OCI-LY1 (cell line): ENCODE measurements around the gene ACTR5.

Experiments
- H2AFZ ChIP-seq: fragments of 200-600 bp; sonication (generic), shearing (Covaris generic); 2 replicates; pipeline ENCODE4 v1.6.0; 2014; ENCODE audit warnings: antibody characterized with exemption, mild to moderate bottlenecking, low read length
- H3F3A ChIP-seq: fragments of 200-600 bp; sonication (generic), shearing (Covaris generic); 2 replicates; pipeline ENCODE4 v1.6.0; 2014; ENCODE audit warnings: mild to moderate bottlenecking, antibody characterized with exemption, low read length, moderate library complexity; ENCODE audit not compliant: insufficient read depth
- H3K27ac ChIP-seq: fragments of 200-600 bp; sonication (generic); 2 replicates; pipeline ENCODE4 v1.5.1; 2014; ENCODE audit warnings: low read length, mixed run types, mild to moderate bottlenecking, low read depth; ENCODE audit not compliant: poor library complexity, severe bottlenecking
- H3K27me3 ChIP-seq: fragments of 200-600 bp; sonication (generic); 2 replicates; pipeline ENCODE4 v1.6.0; 2014; ENCODE audit warnings: antibody characterized with exemption, mild to moderate bottlenecking, low read length, moderate library complexity; ENCODE audit not compliant: insufficient read depth
- H3K36me3 ChIP-seq: fragments of 200-600 bp; sonication (generic); 2 replicates; pipeline ENCODE4 v1.6.1; 2014; ENCODE audit warnings: mild to moderate bottlenecking, antibody characterized with exemption, low read length, moderate library complexity, mixed read lengths; ENCODE audit not compliant: insufficient read depth
- H3K4me1 ChIP-seq: fragments of 200-600 bp; sonication (generic); 2 replicates; pipeline ENCODE4 v1.5.1; 2014; ENCODE audit warnings: mild to moderate bottlenecking, low read length, moderate library complexity; ENCODE audit not compliant: insufficient read depth, severe bottlenecking
- H3K4me2 ChIP-seq: fragments of 200-600 bp; sonication (generic), shearing (Covaris generic); 2 replicates; pipeline ENCODE4 v1.6.1; 2014; ENCODE audit warnings: low read length
- H3K4me3 ChIP-seq: fragments of 200-600 bp; sonication (generic); 2 replicates; pipeline ENCODE4 v1.5.1; 2014; ENCODE audit warnings: low read length, low read depth, mild to moderate bottlenecking, mixed read lengths; ENCODE audit not compliant: poor library complexity, severe bottlenecking
- H3K79me2 ChIP-seq: fragments of 200-600 bp; shearing (Covaris generic); 2 replicates; pipeline ENCODE4 v1.6.1; 2016; ENCODE audit warnings: mixed run types, low read length, mixed read lengths; ENCODE audit not compliant: insufficient read depth
- H3K9ac ChIP-seq: fragments of 200-600 bp; sonication (generic), shearing (Covaris generic); 2 replicates; pipeline ENCODE4 v1.6.1; 2014; ENCODE audit warnings: mild to moderate bottlenecking, low read length, mixed read lengths
- H3K9me2 ChIP-seq: fragments of 200-600 bp; sonication (generic), shearing (Covaris generic); 2 replicates; pipeline ENCODE4 v1.6.1; 2014; ENCODE audit warnings: low read depth, mild to moderate bottlenecking, low read length, mixed read lengths
- H3K9me3 ChIP-seq: fragments of 200-600 bp; shearing (Covaris generic); 2 replicates; pipeline ENCODE4 v1.6.1; 2014; ENCODE audit warnings: low read length, mixed read lengths
- H4K20me1 ChIP-seq: fragments of 200-600 bp; sonication (generic), shearing (Covaris generic); 2 replicates; pipeline ENCODE4 v1.6.0; 2016; ENCODE audit warnings: mild to moderate bottlenecking, low read length; ENCODE audit not compliant: insufficient read depth
- EZH2 ChIP-seq: fragments of 200-600 bp; sonication (generic), shearing (Covaris generic); IDR thresholded peaks from 2 replicates; pipeline ENCODE4 v1.8.0; 2017; ENCODE audit warnings: borderline replicate concordance, mixed run types, mild to moderate bottlenecking, antibody characterized with exemption, low read length, moderate library complexity, mixed read lengths
- TF ChIP-seq, protein P1 (sequence below): fragments of 200-600 bp; sonication (generic), shearing (Covaris generic); IDR thresholded peaks from 2 replicates; pipeline ENCODE4 v1.5.1; 2017; ENCODE audit warnings: mild to moderate bottlenecking, antibody characterized with exemption, low read length, moderate library complexity, mixed read lengths

The ACTR5 gene

DNA sequence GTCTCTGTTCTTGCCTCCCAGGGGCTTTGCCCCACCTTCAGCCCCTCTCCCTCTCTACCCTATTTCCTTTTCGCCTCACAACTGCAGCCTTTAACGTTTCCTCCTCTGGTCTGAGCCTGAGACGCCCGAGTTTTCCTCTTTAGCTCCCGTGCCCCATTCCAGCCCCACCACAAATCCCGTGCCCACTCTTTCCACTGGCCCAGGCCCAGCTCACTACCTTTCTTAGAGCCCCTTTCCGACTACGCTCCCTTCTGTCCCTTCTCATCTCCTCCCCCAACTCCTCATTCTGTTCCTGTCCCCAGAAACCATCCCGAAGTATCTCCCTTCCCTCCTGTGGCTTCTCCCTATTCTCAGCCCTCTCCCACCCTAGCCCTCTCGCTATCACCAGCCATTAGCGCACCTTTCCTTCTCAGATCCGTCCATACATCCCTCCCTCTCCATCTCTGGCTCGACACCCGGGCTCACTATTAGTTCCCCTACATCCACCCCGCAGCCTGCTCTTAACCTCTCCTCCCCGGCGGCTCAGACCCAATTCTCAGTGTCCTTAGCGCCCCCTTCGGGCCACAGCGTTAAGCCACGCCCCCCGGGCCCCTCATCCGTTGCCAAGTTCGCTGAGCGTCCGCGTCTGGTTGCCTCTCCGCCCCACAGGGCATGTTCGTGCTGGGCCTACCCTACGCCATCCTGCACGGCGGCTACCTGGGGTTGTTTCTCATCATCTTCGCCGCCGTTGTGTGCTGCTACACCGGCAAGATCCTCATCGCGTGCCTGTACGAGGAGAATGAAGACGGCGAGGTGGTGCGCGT lies 21.3 kb upstream of the ACTR5 start:
- Histone ChIP-seq H3K27me3 (no peaks in the 10 kb centered on the region), H2AFZ (no peak overlapping the region), H3K79me2 (no peaks in the 10 kb centered on the region)

DNA sequence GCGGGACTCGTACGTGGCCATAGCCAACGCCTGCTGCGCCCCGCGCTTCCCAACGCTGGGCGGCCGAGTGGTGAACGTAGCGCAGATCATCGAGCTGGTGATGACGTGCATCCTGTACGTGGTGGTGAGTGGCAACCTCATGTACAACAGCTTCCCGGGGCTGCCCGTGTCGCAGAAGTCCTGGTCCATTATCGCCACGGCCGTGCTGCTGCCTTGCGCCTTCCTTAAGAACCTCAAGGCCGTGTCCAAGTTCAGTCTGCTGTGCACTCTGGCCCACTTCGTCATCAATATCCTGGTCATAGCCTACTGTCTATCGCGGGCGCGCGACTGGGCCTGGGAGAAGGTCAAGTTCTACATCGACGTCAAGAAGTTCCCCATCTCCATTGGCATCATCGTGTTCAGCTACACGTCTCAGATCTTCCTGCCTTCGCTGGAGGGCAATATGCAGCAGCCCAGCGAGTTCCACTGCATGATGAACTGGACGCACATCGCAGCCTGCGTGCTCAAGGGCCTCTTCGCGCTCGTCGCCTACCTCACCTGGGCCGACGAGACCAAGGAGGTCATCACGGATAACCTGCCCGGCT lies 20.6 kb upstream of the ACTR5 start:
- H3K4me1 ChIP-seq = peaks cover 9% of the 10 kb centered on the region
- no peaks in the 10 kb centered on the region for H4K20me1 ChIP-seq
- no peak overlapping the region for H3K4me2 ChIP-seq
- no peak overlapping the region for H3K9ac ChIP-seq
- H2AFZ ChIP-seq = no peak overlapping the region
- H3K4me3 ChIP-seq = no peak overlapping the region
- no peaks in the 10 kb centered on the region for H3K9me3 ChIP-seq
- no peak overlapping the region for H3K27ac ChIP-seq
- no peak for TF ChIP-seq EZH2
- TF ChIP-seq, protein P1, sequence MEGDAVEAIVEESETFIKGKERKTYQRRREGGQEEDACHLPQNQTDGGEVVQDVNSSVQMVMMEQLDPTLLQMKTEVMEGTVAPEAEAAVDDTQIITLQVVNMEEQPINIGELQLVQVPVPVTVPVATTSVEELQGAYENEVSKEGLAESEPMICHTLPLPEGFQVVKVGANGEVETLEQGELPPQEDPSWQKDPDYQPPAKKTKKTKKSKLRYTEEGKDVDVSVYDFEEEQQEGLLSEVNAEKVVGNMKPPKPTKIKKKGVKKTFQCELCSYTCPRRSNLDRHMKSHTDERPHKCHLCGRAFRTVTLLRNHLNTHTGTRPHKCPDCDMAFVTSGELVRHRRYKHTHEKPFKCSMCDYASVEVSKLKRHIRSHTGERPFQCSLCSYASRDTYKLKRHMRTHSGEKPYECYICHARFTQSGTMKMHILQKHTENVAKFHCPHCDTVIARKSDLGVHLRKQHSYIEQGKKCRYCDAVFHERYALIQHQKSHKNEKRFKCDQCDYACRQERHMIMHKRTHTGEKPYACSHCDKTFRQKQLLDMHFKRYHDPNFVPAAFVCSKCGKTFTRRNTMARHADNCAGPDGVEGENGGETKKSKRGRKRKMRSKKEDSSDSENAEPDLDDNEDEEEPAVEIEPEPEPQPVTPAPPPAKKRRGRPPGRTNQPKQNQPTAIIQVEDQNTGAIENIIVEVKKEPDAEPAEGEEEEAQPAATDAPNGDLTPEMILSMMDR = no peak
- H3K27me3 ChIP-seq = no peaks in the 10 kb centered on the region
- H3K9me2 ChIP-seq = no peaks in the 10 kb centered on the region
- no peaks in the 10 kb centered on the region for H3F3A ChIP-seq
- H3K36me3 ChIP-seq = no peaks in the 10 kb centered on the region
- no peaks in the 10 kb centered on the region for H3K79me2 ChIP-seq

More for the DNA sequence above, 21.3 kb upstream of the ACTR5 start:
- Histone ChIP-seq H3K36me3 (no peaks in the 10 kb centered on the region), H3K9me2 (no peaks in the 10 kb centered on the region), H3F3A (no peaks in the 10 kb centered on the region), H3K4me3 (no peak overlapping the region), H3K4me2 (no peak overlapping the region), H3K4me1 (peaks cover 9% of the 10 kb centered on the region), H3K9me3 (no peaks in the 10 kb centered on the region), H3K27ac (no peak overlapping the region), H4K20me1 (no peaks in the 10 kb centered on the region), H3K9ac (no peak overlapping the region)
- TF ChIP-seq, protein P1 = peak; percentile 39; the same call in 1 of the 2 replicates
- no peak for TF ChIP-seq EZH2

DNA sequence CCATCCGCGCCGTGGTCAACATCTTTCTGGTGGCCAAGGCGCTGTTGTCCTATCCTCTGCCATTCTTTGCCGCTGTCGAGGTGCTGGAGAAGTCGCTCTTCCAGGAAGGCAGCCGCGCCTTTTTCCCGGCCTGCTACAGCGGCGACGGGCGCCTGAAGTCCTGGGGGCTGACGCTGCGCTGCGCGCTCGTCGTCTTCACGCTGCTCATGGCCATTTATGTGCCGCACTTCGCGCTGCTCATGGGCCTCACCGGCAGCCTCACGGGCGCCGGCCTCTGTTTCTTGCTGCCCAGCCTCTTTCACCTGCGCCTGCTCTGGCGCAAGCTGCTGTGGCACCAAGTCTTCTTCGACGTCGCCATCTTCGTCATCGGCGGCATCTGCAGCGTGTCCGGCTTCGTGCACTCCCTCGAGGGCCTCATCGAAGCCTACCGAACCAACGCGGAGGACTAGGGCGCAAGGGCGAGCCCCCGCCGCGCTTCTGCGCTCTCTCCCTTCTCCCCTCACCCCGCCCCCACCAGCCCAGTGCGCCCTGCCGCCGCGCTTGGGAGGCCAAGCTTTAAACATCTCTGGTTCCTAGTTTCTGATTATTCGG lies 20.0 kb upstream of the ACTR5 start:
- H3K79me2 ChIP-seq = no peaks in the 10 kb centered on the region
- no peak overlapping the region for H3K9ac ChIP-seq
- no peaks in the 10 kb centered on the region for H3K27me3 ChIP-seq
- H3K36me3 ChIP-seq = no peaks in the 10 kb centered on the region
- no peaks in the 10 kb centered on the region for H3K9me3 ChIP-seq
- H3K4me3 ChIP-seq = no peak overlapping the region
- TF ChIP-seq EZH2 = no peak
- peaks cover 9% of the 10 kb centered on the region for H3K4me1 ChIP-seq
- H4K20me1 ChIP-seq = no peaks in the 10 kb centered on the region
- no peak overlapping the region for H3K4me2 ChIP-seq
- no peaks in the 10 kb centered on the region for H3K9me2 ChIP-seq
- H3F3A ChIP-seq = no peaks in the 10 kb centered on the region
- no peak overlapping the region for H3K27ac ChIP-seq
- no peak overlapping the region for H2AFZ ChIP-seq
